Neural crest cell (in vitro differentiated cells): ENCODE data around the gene ETNK1. TPM values are rescaled to one million over a fixed set of nuclear protein-coding genes. Genes with fewer than 3 reads are reported as not detected.
"Not testable (repeated sequence)": the region's sequence is repeated elsewhere in the genome, so short reads cannot be mapped to it uniquely, and the experiment has no call there.

Experiments used
- DNase-seq: peaks from one replicate; pipeline ENCODE4 v3.0.0; 2021; ENCODE audit warnings: low read depth, mixed read lengths, low spot score
- H3K27ac Mint-ChIP-seq: one replicate; pipeline ENCODE4 v1.8.0; 2021; ENCODE audit warnings: mild to moderate bottlenecking, mixed read lengths; ENCODE audit not compliant: unreplicated experiment
- H3K27me3 Mint-ChIP-seq: 2 replicates; pipeline ENCODE4 v1.8.0; 2021; ENCODE audit warnings: low read depth, mild to moderate bottlenecking, mixed read lengths
- H3K36me3 Mint-ChIP-seq: 2 replicates; pipeline ENCODE4 v1.8.0; 2021; ENCODE audit warnings: low read depth, mild to moderate bottlenecking, mixed read lengths
- H3K4me1 Mint-ChIP-seq: 2 replicates; pipeline ENCODE4 v1.8.0; 2021; ENCODE audit warnings: mixed read lengths
- H3K4me3 Mint-ChIP-seq: one replicate; pipeline ENCODE4 v1.8.0; 2021; ENCODE audit warnings: mild to moderate bottlenecking, mixed read lengths
- H3K9me3 Mint-ChIP-seq: 2 replicates; pipeline ENCODE4 v1.8.0; 2021; ENCODE audit warnings: mixed read lengths
- CTCF ChIP-seq: fragments of 200-600 bp; sonication (generic); conservative IDR thresholded peaks from 2 replicates; pipeline ENCODE4 v1.5.0; 2021; ENCODE audit warnings: antibody characterized with exemption, mild to moderate bottlenecking
- total RNA-seq: library from RNA; stranded (reverse); gene quantifications from 2 replicates; pipeline ENCODE4 v1.2.1, GENCODE V29; 2021

ETNK1 gene
- total RNA-seq, 1 donor from 2014 or later: 105 TPM

DNA sequence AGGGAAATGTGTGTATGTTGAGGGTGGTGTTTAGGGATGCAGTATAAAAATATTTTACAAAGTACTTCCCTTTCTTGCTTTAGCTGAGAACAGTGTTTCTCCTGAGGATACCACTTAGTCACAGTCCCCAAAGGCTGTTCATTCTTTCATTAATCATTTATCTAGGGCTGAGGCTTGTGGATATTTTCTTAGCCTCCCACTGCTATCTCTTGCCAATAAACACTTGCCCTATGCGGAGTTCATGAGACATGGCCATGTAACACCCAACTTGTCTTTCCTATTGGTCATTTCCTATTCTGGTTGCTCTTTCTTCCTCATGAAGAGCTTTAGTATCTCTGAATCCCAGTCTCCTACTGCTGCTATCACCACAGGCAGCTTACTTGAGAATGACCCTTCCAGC is 75.1 kb downstream of the ETNK1 start:
- H3K27ac Mint-ChIP-seq: no peak overlapping the region

DNA sequence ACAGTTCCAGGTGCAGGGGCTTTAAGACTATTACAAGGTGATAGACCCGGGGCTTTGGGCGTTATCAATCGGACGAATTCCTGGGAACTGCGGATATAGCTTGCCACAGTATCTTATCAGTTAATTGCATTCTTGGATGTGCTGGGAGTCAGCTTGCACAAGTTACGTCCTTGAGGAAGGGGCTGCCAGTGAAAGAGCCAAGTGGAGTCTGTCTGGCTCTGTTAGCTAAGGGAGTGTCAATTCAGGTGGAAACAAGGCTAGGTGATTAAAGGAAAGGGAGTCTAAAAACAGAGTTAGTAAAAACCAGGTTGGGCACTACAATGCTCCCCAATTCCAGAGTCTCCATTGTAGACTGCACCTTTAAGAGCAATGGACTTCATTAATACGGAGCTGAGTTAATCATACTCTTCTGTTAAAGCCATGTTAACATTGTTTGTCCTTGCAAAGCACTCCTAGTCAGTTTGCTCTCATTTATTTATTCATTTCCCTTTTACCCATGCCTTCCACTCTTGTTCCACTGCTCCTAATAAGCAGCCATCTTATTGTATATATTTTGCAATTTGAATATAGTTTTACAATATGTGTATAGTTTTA is 76.3 kb downstream of the ETNK1 start:
- not testable (repeated sequence) for H3K36me3 Mint-ChIP-seq, H3K9me3 Mint-ChIP-seq, H3K27me3 Mint-ChIP-seq, H3K4me1 Mint-ChIP-seq, DNase-seq, H3K4me3 Mint-ChIP-seq, H3K27ac Mint-ChIP-seq

More for the DNA sequence above, 75.1 kb downstream of the ETNK1 start:
- Mint-ChIP-seq H3K4me3 (no peak overlapping the region), H3K9me3 (no peaks in the 10 kb centered on the region), H3K36me3 (peaks cover 2% of the 10 kb centered on the region), H3K4me1 (no peaks in the 10 kb centered on the region), H3K27me3 (no peaks in the 10 kb centered on the region)
- no peak for DNase-seq
- no peak for TF ChIP-seq CTCF

DNA sequence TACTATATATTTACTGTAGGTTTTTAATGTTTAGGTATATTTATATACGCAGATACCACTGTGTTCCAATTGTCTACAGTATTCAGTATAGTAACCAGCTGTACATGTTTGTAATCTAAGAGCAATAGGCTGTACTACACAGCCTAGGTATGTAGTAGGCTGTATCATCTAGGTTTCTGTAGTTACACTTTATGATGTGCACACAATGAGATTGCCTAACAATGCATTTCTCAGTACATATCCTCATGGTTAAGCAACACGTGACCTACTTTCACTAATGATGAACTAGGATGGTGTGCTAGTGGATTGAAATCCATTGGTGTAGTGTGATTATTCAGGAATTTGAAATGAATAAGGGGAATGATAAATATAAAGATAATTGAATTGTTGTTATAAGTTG is 77.7 kb downstream of the ETNK1 start:
- no peak for DNase-seq
- no peak overlapping the region for H3K27ac Mint-ChIP-seq
- no peaks in the 10 kb centered on the region for H3K9me3 Mint-ChIP-seq
- H3K36me3 Mint-ChIP-seq: no peaks in the 10 kb centered on the region
- TF ChIP-seq CTCF: no peak
- H3K27me3 Mint-ChIP-seq: no peaks in the 10 kb centered on the region
- no peak overlapping the region for H3K4me3 Mint-ChIP-seq
- no peaks in the 10 kb centered on the region for H3K4me1 Mint-ChIP-seq

GRCh38 chr12:22709292-22709691 is 84.3 kb downstream of the ETNK1 start:
- no peaks in the 10 kb centered on the region for H3K36me3 Mint-ChIP-seq
- H3K27me3 Mint-ChIP-seq: no peaks in the 10 kb centered on the region
- TF ChIP-seq CTCF: peak; percentile 75
- no peak overlapping the region for H3K27ac Mint-ChIP-seq
- DNase-seq: no peak
- no peak overlapping the region for H3K4me3 Mint-ChIP-seq
- no peaks in the 10 kb centered on the region for H3K9me3 Mint-ChIP-seq
- H3K4me1 Mint-ChIP-seq: no peaks in the 10 kb centered on the region

DNA sequence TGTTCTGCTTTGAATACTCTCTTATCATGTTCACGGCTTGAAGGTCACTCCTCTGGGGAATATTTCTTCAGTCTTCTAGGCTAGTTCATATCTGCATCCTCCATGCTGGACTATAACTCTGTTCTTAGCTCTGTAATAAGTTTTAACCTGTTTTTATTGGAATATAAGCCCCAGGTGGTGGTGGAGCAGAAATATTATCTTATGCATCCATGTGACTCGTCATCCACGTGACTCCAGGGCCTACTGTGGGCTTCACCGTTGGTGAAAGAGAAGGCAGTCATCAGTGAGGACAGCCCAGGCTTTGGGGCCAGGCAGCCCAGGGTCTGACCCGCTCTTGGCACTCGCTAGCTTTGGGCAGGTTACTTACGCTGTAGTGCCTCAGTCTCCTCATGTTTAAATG is 87.1 kb downstream of the ETNK1 start:
- Mint-ChIP-seq H3K27me3 (no peaks in the 10 kb centered on the region), H3K4me3 (no peak overlapping the region), H3K36me3 (no peaks in the 10 kb centered on the region), H3K27ac (no peak overlapping the region), H3K9me3 (no peaks in the 10 kb centered on the region), H3K4me1 (no peaks in the 10 kb centered on the region)
- DNase-seq: no peak
- no peak for TF ChIP-seq CTCF

DNA sequence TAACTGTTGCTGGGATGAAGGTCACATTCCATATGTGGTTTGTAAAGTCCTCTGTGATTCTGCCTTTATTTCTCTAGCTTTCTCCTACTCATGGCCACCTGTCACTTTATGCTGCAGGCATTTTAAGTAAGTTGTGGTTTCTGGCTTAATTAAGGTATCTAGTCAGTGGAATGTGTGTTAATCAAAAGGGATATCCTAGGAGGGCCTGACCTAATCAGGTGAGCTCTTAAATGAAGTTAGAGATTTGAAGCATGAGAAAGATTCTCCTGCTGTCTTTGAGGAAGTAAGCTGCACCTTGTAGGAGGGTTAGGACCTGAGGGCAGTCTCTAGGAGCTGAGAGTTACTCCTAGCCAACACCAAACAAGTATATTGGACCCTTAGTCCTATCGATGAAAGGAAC is 90.3 kb downstream of the ETNK1 start:
- Mint-ChIP-seq H3K27ac (no peak overlapping the region), H3K9me3 (no peaks in the 10 kb centered on the region), H3K4me3 (no peak overlapping the region), H3K36me3 (no peaks in the 10 kb centered on the region), H3K4me1 (no peaks in the 10 kb centered on the region), H3K27me3 (no peaks in the 10 kb centered on the region)
- no peak for DNase-seq
- TF ChIP-seq CTCF: no peak
